DMS79 (cell line): ENCODE results near the gene TBX20.
"Not testable (repeated sequence)": the region's sequence is repeated elsewhere in the genome, so short reads cannot be mapped to it uniquely, and the experiment has no call there.

Source experiments
- DNase-seq: peaks from one replicate; lab custom pipeline; 2025; lab: John Stamatoyannopoulos, UW

The TBX20 gene

GRCh38 chr7:35161059-35161740 lies 92.7 kb downstream of the TBX20 start:
- not testable (repeated sequence) for DNase-seq
